Ishikawa (cell line): Measurements from ENCODE around the gene SHB.

Experiments
- CEBPB ChIP-seq: IDR thresholded peaks from 2 replicates; pipeline ENCODE4 v1.6.1; 2012
- EP300 ChIP-seq: IDR thresholded peaks from 2 replicates; pipeline ENCODE4 v1.6.1; 2012; ENCODE audit warnings: borderline replicate concordance
- TCF12 ChIP-seq: IDR thresholded peaks from 2 replicates; pipeline ENCODE4 v1.6.1; 2012; ENCODE audit warnings: low read depth
- TEAD4 ChIP-seq: IDR thresholded peaks from 2 replicates; pipeline ENCODE4 v1.6.1; 2012

DNA sequence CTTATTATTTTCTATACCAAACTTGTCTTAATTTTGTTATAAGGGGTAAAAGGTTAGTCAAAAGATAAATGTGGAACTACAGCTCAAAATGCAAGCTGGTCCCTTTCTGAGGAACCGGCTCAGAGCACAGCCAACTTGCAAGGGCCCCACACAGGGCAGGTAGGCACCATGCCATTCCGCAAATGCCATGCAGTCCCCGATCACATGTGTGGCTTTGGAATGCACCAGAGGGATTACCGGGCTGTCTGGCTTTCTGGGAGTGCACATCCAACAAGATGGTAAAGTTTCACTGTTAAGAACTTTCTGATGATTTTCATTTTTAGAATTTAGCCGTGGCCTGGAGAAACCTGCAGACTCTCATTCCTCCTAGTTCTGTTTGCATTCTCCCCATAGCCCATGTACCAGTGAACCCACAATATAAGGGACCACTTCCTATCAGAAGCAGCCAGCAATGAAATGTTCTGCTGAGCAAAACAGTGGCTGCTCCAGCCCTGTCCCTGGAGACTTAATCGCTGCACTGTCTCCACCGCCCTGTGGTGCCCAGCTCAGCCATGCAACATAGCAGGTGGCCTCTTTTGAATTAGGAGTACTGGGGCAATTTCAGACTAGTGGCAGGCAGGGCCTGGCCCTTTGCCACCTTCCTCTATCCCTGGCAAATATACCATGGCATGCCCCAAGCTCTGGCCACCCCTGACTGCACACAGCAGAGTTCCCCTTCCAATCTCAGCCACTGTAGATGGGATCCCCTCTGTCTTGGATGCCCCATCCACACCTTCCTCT lies 11.4 kb downstream of the SHB start:
- TF ChIP-seq CEBPB (no peak), EP300 (no peak), TCF12 (peak; percentile 57), TEAD4 (peak; percentile 91)
